Right lobe of liver (tissue), 6 donors: Measurements from ENCODE around the gene GRN. TPM values are rescaled to one million over a fixed set of nuclear protein-coding genes. Genes with fewer than 3 reads are reported as not detected.
"Not testable (repeated sequence)": the region's sequence is repeated elsewhere in the genome, so short reads cannot be mapped to it uniquely, and the experiment has no call there.

Experiments used
- ATAC-seq, 4 donors: fragments of 200-7000 bp; cut with Tn5 transposase; one replicate each; pipeline ENCODE4 v1.9.1; 2020; ENCODE audit warnings: mild to moderate bottlenecking in 4 of 4, moderate library complexity in 4 of 4
- DNase-seq, 3 donors: peaks; one replicate each; pipeline ENCODE4 v3.0.0-alpha.2; 2020
- H3K27ac ChIP-seq, 3 donors: fragments of 200-600 bp; one replicate each; pipeline ENCODE4 v1.8.0; 2022
- H3K27me3 ChIP-seq, 2 donors: fragments of 200-600 bp; one replicate each; pipeline ENCODE4 v1.8.0; 2022
- H3K36me3 ChIP-seq, 4 donors: fragments of 200-600 bp; sonication (generic) in 1 of 4; one replicate each; pipeline versions ENCODE4 v1.5.1 to v1.8.0; 2017 to 2022; ENCODE audit warnings: control low read depth in 1 of 4
- H3K4me1 ChIP-seq, 4 donors: fragments of 200-600 bp; sonication (generic) in 1 of 4; one replicate each; pipeline versions ENCODE4 v1.5.1 to v1.8.0; 2017 to 2022; ENCODE audit warnings: control low read depth in 1 of 4
- H3K4me3 ChIP-seq, 3 donors: fragments of 200-600 bp; one replicate each; pipeline ENCODE4 v1.8.0; 2022
- H3K9me3 ChIP-seq, 4 donors: fragments of 200-600 bp; sonication (generic) in 1 of 4; one replicate each; pipeline versions ENCODE4 v1.5.1 to v1.8.0; 2017 to 2022; ENCODE audit warnings: control low read depth in 1 of 4
- POLR2A ChIP-seq: fragments of 450-650 bp; IDR thresholded peaks from one replicate; pipeline ENCODE4 v1.6.1; 2017; ENCODE audit warnings: antibody characterized with exemption, mild to moderate bottlenecking
- WGBS: methylation state at CpG from one replicate; pipeline ENCODE4 v1.1.6; 2018; ENCODE audit warnings: low coverage, low lambda C conversion rate; ENCODE audit not compliant: insufficient coverage; ENCODE audit errors: missing lambda C conversion rate; 5-methylcytosine and 5-hydroxymethylcytosine counted together
- intact Hi-C, 2 donors: fragments of 100-400 bp; cut with DNase I; formaldehyde crosslinking; loops; one replicate each; pipeline versions ENCODE4 v1.11.2 to v1.14.1; 2022
- total RNA-seq, 6 experiments: library from RNA; depleted of rRNA in 2 of 6; stranded (reverse); fragments of >200 nt in 2 of 6; fragmentation: NEBNext Ultra II Directional in 3 of 6; extraction: Animal tissue kit (Norgen Biotek cat#: 25700) in 3 of 6; gene quantifications; one replicate each; pipeline versions ENCODE4 v1.1.0 to v1.2.4, GENCODE V29; 2016 to 2023
- TF ChIP-seq, protein P1 (sequence below), 4 donors: fragments of 200-600 bp in 3 of 4; fragments of 450-650 bp in 1 of 4; IDR thresholded peaks; one replicate each; pipeline versions ENCODE4 v1.5.1 to v1.8.0; 2016 to 2022; ENCODE audit warnings: antibody characterized with exemption in 4 of 4, mild to moderate bottlenecking in 2 of 4
- donor health status: DM: no; HTN: yes; CAD: no.
- donor health status: DM: no; HTN: no; CAD: no.
- donor health status: DM: no; HTN: no; CAD: no.
- donor health status: DM: no; HTN: yes; CAD: no.
- donor health status: DM: no; HTN: yes; CAD: no.

GRN gene
- total RNA-seq, 6 experiments from 2014 or later, result 84.5 to 230 (median 150) TPM

DNA sequence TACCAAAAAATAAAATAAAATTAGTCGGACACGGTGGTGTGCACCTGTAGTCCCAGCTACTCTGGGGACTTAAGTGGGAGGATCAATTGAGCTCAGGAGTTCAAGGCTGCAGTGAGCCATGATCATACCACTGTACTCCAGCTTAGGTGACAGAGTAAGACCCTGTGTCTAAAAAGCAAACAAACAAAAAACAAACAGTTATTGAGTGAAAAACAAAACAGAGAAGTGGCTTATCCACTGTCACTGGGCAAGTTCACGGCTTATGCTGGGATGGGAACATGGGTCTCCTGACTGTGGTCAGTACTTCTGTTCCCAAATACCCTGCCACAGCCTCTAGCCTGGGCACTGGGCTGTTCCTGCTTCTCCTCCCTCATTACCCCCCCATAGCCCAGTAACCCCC, 9.5 kb upstream of the GRN start:
- Histone ChIP-seq H3K4me1 (peaks cover 0 to 7% (median 0%) of the 10 kb centered on the region in 4 donors), H3K27me3 (no peaks in the 10 kb centered on the region), H3K27ac (no peak overlapping the region), H3K4me3 (no peak overlapping the region), H3K36me3 (no peaks in the 10 kb centered on the region), H3K9me3 (no peaks in the 10 kb centered on the region)
- peak in 1 of 3 donors; percentile 13 for DNase-seq
- intact Hi-C loops, result no loop called here
- peak in 3 of 4 donors; percentile 33 to 54 (median 46) for ATAC-seq
- no peak for TF ChIP-seq POLR2A
- TF ChIP-seq, protein P1, sequence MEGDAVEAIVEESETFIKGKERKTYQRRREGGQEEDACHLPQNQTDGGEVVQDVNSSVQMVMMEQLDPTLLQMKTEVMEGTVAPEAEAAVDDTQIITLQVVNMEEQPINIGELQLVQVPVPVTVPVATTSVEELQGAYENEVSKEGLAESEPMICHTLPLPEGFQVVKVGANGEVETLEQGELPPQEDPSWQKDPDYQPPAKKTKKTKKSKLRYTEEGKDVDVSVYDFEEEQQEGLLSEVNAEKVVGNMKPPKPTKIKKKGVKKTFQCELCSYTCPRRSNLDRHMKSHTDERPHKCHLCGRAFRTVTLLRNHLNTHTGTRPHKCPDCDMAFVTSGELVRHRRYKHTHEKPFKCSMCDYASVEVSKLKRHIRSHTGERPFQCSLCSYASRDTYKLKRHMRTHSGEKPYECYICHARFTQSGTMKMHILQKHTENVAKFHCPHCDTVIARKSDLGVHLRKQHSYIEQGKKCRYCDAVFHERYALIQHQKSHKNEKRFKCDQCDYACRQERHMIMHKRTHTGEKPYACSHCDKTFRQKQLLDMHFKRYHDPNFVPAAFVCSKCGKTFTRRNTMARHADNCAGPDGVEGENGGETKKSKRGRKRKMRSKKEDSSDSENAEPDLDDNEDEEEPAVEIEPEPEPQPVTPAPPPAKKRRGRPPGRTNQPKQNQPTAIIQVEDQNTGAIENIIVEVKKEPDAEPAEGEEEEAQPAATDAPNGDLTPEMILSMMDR (IDR thresholded peaks at IDR 0.05), result no peak
- 40% methylated on average over 3 of the region's 3 CpGs for WGBS

DNA sequence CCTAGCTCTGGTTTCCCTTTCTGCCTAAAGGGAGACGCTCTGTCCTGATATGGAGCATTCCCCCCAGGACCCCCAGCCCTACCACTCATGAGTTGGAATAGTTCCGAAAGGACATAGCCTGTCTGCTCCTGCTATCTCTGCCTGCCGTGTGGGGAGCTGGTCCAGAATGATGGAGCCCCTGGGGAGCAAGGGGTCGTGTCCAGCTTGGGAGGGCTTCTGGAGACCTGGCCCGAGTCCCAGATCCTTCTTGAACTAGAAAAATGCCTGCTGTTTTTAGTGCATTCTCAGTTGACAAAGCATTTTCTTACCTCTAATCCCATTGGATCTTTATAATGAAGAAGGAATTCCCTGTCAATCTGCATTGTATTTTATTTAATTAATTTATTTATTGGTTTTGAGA, 9.1 kb upstream of the GRN start:
- DNase-seq, result no peak
- no peak for ATAC-seq
- H3K27me3 ChIP-seq, result no peaks in the 10 kb centered on the region
- intact Hi-C loops, result no loop called here
- no peaks in the 10 kb centered on the region for H3K36me3 ChIP-seq
- H3K27ac ChIP-seq, result no peak overlapping the region
- TF ChIP-seq, protein P1 (IDR thresholded peaks at IDR 0.05), result no peak
- no peak for TF ChIP-seq POLR2A
- 78% methylated on average over 2 of the region's 5 CpGs for WGBS
- H3K9me3 ChIP-seq, result no peaks in the 10 kb centered on the region
- H3K4me3 ChIP-seq, result no peak overlapping the region
- H3K4me1 ChIP-seq, result peaks cover 0 to 7% (median 0%) of the 10 kb centered on the region in 4 donors

DNA sequence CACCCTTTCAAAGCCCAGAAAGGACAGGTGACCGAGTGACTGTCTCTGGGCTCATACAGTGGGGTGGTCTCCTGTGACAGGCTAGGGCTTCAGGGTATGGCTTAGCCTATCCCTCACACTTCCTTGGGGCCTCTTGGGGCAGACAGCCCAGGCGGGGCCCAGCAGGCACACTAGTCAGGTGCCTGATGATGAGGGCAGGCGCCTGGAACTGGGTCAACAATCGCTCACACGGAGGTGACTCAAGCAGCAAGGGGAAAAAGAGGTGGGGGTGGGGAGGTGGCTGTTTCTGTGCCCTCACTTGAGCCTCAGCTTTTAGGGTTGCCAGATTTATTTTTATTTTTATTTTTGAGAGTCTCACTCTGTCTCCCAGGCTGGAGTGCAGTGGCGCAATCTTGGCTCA, 6.4 kb upstream of the GRN start:
- Histone ChIP-seq H3K4me1 (no peaks in the 10 kb centered on the region), H3K27me3 (no peaks in the 10 kb centered on the region), H3K27ac (no peak overlapping the region), H3K9me3 (no peaks in the 10 kb centered on the region), H3K4me3 (no peak overlapping the region), H3K36me3 (no peaks in the 10 kb centered on the region)
- TF ChIP-seq, protein P1 (IDR thresholded peaks at IDR 0.05), result no peak
- no peak for TF ChIP-seq POLR2A
- DNase-seq (no peak), ATAC-seq (peak in 1 of 4 donors; percentile 46)
- intact Hi-C loops, result no loop called here
- 48% methylated on average over 6 of the region's 6 CpGs for WGBS

DNA sequence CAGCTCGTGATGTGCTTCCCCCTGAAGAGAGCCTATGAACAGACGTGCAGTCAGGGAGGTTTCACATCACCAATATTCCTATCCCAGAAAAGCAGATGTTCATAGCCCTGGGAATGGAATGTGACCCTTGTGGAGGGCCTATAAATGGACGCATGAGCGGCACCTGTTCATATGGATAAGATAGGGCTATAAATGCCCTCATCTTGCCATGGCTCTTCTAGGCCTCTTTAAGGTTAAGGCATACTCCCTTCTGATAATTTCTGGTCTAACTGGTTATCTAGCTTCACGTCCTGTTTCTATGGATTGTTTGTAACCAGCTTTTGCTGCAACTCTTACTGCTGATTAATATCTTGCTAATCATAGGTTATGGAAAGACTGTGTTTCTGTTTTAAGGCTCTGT, 4.5 kb upstream of the GRN start:
- H3K9me3 ChIP-seq, H3K27me3 ChIP-seq, H3K27ac ChIP-seq, DNase-seq, ATAC-seq, H3K36me3 ChIP-seq, H3K4me3 ChIP-seq, intact Hi-C loops, H3K4me1 ChIP-seq: not testable (repeated sequence)
- WGBS, result 60% methylated on average over 2 of the region's 5 CpGs

DNA sequence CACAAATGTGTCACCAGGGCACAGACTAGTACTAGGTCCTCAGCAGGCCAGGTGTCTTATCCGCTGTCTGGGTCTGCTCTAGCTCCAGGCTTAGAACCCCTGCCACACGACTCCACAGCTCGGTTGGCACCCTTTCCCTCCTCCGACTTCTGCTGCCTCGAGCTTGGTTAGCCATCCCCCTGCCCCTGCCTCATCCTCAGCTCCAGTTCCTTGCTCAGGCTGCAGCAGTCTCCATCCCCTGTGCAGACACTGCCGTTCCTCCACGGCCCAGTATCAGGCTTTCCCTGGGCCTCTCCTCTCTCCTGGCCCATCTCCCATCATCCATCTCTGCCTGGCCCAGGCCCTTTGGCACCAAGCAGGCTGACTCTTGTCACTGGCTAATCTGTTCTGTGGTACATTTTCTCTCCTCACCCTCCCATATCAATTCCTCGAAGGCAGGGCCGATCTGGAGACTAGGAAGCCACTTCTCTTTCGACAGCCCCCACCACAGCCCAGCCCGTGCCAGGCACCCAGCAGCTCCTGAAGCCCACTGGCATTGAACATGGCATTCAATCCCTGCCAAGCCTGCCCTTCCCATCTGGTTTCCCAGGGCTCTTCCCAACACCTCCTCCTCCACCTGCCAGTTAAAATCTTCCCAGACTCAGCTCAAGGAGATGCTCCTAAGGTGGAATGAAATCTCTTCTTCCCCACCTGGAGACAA, 1.4 kb upstream of the GRN start:
- H3K9me3 ChIP-seq, result no peaks in the 10 kb centered on the region
- DNase-seq (no peak), ATAC-seq (no peak)
- intact Hi-C loops, result no loop called here
- H3K27me3 ChIP-seq, result no peaks in the 10 kb centered on the region
- H3K36me3 ChIP-seq, result no peaks in the 10 kb centered on the region
- H3K27ac ChIP-seq, result no peak overlapping the region
- TF ChIP-seq, protein P1 (IDR thresholded peaks at IDR 0.05), result no peak
- TF ChIP-seq POLR2A, result no peak
- H3K4me3 ChIP-seq, result no peak overlapping the region
- peaks cover 0 to 5% (median 0%) of the 10 kb centered on the region in 4 donors for H3K4me1 ChIP-seq
- WGBS, result 65% methylated on average over 9 of the region's 11 CpGs
